ENCODE data around the gene PLK5.

The PLK5 gene

DNA sequence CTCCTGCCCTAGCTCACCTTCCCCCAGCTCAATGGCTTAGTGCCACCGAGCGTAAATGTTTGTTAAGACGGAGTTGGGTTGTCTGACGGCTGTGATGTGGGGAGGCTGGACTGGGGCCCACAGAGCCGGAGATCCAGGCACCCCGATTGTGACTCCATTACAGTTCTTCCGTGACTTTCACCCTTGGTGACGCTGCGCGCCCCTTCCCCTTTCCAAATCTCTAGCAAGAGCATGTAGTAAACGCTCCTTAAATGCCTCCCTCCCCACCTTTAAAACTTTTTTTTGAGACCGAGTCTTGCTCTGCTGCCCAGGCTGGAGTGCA, 32.1 kb upstream of the PLK5 start:
- CTCF ChIA-PET: interaction anchor here (0.6 kb wide), 1 partner anchor 106 kb away, joined by 3 read pairs; no protein-coding TSS in a partner anchor

GRCh38 chr19:1492474-1493006, 31.3 kb upstream of the PLK5 start:
- DNase-seq (ENCODE audit: low spot score): no peak
- ChIA-PET POLR2A (ENCODE audit: low non-redundant PET) (no interaction called here), CTCF (interaction anchor here (0.6 kb wide), 1 partner anchor 105 kb away, joined by 3 read pairs; no protein-coding TSS in a partner anchor)
- no peak overlapping the region for H3K27ac ChIP-seq
- no peak for TF ChIP-seq CTCF (conservative IDR thresholded peaks at IDR 0.05; ENCODE audit: low read depth)

More for the DNA sequence above, 32.1 kb upstream of the PLK5 start:
- TF ChIP-seq CTCF (conservative IDR thresholded peaks at IDR 0.05; ENCODE audit: low read depth): no peak
- POLR2A ChIA-PET (ENCODE audit: low non-redundant PET): no interaction called here
- DNase-seq (ENCODE audit: low spot score): no peak
- no peak overlapping the region for H3K27ac ChIP-seq

- POLR2A ChIA-PET (ENCODE audit: low non-redundant PET): no interaction called here
Measured at GRCh38 chr19:1494115-1494815, 29.6 kb upstream of the PLK5 start.

GRCh38 chr19:1495051-1495798, 28.7 kb upstream of the PLK5 start:
- H3K27ac ChIP-seq: no peak overlapping the region
- ChIA-PET CTCF (no interaction called here), POLR2A (ENCODE audit: low non-redundant PET) (no interaction called here)
- no peak for DNase-seq (ENCODE audit: low spot score)
- TF ChIP-seq CTCF (conservative IDR thresholded peaks at IDR 0.05; ENCODE audit: low read depth): no peak

More at GRCh38 chr19:1494115-1494815, 29.6 kb upstream of the PLK5 start:
- CTCF ChIA-PET: no interaction called here
- 0 out of 2 replicates have a peak overlapping the region, but pooled peaks have one; percentile 6 for H3K27ac ChIP-seq
- TF ChIP-seq CTCF (conservative IDR thresholded peaks at IDR 0.05; ENCODE audit: low read depth): no peak
- no peak for DNase-seq (ENCODE audit: low spot score)

GRCh38 chr19:1495799-1496713, 27.8 kb upstream of the PLK5 start:
- no peak for DNase-seq (ENCODE audit: low spot score)
- no peak for TF ChIP-seq CTCF (conservative IDR thresholded peaks at IDR 0.05; ENCODE audit: low read depth)
- peak overlapping the region; percentile 40 for H3K27ac ChIP-seq
- CTCF ChIA-PET: no interaction called here
- POLR2A ChIA-PET (ENCODE audit: low non-redundant PET): no interaction called here

All from RWPE1 (cell line).